Stimulated activated CD4-positive, alpha-beta T cell treated with anti-CD3 and anti-CD28 coated beads, Interleukin-1b, Interleukin-23, amount 100 ng/mL, for 48 hours (primary cell): Measurements from ENCODE around the gene KLF11.

Source experiments
- DNase-seq: peaks from one replicate; pipeline ENCODE4 v3.0.0-alpha.2; 2020

The KLF11 gene

DNA sequence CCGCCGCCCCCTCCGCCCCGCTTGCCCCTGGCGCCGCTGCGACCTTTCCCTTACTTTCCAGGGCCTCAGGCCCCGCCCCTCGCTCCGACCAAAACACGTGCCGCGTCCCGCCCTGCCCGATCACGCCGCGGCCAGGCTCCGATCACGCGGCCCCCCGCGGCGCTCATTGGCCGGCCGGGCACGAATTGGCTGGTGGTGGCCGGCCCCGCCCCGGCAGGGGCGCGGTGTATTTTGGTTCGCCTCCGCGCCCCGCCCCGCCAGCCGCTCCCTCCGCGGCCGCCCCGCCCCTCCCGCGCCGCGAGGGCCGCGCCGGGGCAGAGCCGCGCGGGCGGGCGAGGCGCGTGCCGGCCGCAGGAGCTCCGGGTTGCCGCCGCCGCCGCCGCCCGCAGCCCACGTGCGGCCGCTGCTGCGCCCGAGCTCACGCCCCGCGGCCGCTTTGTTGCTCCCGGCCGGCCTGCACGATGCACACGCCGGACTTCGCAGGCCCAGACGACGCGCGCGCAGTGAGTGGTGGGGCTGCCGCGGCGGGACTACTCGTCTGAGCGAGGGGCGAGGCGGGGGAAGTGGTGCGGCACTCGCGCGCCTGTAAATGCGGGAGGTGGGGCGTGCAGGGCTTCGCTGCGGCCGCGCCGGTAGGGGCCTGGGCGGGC lies at the start of gene KLF11:
Gene KLF11 (plus strand): TSS at position 295 of the 650 bp plus-strand sequence. CDS start 167 bp downstream, at position 462.
- peak; percentile 71 for DNase-seq

DNA sequence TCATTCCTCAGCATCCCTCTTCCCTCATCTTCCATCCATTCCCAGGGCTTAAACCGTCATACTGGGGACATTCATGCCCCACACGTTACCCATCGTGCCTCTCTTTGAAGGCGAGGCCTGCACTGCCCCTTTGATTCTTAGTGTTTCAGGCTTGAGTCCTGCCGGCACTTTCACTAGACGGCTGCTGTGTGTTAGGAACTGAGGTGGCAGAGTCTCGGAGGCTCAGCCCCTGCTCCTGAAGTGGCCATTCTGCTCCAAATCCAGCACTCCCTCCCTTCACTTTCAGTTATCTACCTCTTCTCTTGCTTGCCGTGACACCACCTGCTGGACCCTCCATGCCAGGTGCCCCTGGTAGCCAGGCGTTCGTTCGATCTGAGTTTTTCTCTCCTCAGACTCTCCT lies 48.9 kb upstream of the KLF11 start:
- DNase-seq: no peak

- DNase-seq: no peak
Measured at GRCh38 chr2:9995059-9995458, 48.3 kb upstream of the KLF11 start.

DNA sequence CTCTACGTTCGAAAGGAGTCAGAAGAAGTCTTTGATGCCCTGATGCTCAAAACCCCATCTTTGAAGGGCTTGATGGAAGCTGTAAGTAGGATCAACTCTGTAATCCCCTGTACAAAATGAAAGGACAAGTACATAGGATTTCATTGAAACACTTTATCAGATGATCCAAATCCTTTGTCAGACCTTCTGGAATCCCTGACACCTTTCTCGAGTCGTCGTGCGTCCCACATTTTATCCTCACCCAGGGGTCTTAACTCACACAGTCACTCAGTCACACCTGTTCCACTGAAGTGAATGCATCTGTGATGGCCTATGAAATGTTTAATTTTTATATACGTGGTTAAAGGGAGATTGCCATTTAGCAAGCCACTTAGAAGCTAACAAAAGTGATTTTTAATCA lies 47.0 kb upstream of the KLF11 start:
- no peak for DNase-seq

DNA sequence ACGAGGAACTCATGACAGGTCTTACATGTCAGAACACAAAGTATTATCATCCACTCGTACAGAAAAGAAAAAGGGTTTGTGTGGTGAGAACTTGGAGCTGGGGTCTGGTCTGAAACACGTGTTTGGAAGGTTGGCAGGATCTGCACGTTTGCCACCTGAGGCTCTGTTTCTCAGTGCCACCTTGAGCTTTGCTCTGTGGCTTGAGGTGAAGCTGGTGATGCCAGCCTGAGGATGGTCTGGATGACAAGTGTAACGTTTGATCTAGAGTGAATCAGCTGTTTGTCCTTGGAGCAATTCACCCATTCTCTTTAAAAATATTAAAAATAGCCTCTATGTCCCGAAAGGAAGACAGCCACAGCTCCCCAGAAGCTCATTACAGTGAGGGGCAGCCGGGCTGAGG lies 45.4 kb upstream of the KLF11 start:
- no peak for DNase-seq

DNA sequence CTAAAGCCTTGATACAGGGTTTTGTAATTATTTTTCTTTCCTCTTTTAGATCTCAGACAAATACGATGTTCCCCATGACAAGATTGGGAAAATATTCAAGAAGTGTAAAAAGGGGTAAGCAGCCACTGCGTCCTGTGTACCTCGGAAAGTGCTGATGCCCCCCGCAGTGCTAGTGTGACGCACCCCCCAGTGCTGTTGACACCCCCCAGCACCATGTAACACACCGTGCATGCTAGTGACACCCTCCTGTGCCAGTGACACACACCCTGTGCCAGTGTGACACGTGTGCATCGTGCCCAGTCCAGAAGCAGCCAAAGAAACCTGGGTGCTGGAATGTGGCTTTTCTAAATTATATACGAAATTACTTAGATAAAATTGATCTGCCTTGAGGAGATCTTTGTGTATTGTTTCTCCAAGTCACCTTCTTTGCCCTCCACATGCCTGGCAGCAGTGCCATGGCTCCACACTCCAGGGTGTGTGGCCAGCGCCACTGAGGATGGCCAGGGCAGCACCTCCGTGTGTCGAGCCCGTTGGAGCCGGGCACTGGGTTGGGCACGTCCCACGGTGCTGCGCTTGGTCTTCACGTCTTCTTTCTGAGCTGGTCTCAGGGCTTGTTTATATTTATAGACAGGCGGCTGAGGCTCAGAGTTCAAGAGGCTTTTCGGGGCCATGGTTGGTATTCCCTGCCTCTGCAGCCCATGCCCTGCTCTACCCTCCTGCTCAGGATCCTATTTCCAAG lies 44.3 kb upstream of the KLF11 start:
- DNase-seq: no peak

DNA sequence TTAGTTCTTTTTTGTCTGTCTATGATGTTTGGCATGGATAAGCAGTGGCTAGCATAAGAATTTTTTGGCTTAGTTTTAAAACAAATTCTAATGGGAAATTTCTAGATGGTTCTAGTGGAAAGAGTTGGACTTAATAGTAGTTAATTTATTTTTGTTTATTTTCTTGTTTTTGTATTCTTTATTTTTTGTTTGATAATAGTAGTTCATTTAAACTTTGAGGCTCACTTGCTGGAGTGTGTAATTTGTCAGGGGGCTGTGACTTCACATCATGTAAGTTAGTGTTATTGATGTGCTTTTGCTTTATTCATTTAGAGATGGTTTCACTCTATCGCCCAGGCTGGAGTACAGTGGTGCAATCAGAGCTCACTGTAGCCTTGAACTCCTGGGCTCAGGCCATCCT lies 43.7 kb upstream of the KLF11 start:
- DNase-seq: no peak

DNA sequence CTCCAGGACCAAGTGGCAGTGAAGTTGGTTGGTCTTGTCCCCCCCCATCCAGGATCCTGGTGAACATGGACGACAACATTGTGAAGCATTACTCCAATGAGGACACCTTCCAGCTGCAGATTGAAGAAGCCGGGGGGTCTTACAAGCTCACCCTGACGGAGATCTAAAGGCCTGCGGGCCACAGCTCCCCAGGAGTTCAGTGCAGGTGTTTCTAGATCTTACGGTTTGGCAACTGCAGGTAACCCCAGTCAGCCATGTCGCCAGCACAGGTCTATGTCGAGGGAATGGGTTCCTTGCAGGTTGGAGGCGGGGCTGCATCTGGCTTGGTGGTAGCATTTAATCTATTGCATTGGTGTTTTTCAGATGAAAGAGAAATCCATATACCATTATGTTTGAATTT lies 42.8 kb upstream of the KLF11 start:
- DNase-seq: no peak

GRCh38 chr2:10001586-10001985 lies 41.8 kb upstream of the KLF11 start:
- DNase-seq: no peak

- DNase-seq: no peak
Measured at GRCh38 chr2:10002109-10002508, 41.2 kb upstream of the KLF11 start.

GRCh38 chr2:10002681-10003080 lies 40.7 kb upstream of the KLF11 start:
- DNase-seq: no peak

GRCh38 chr2:10003206-10004125 lies 39.9 kb upstream of the KLF11 start:
- no peak for DNase-seq

DNA sequence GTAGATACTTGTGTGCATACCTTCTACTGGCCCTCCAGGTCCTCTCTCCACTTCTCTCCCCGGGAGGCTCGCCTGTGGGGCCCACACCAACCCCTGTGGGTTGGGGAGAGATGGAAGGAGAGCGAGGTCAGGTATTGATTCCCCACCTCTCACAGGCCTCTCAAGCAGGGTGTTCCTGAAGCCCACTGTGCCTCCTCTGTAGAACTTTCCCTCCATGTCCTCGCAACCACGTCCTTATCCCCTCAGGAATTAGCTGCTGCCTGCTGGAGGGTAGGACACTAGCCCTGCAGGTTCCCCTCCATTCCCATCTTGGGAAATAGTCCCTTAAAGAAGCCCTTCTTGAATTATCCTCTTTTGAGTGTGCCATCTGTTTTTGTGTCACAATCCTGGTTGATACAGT lies 38.9 kb upstream of the KLF11 start:
- DNase-seq: no peak

GRCh38 chr2:10004836-10005235 lies 38.5 kb upstream of the KLF11 start:
- no peak for DNase-seq

DNA sequence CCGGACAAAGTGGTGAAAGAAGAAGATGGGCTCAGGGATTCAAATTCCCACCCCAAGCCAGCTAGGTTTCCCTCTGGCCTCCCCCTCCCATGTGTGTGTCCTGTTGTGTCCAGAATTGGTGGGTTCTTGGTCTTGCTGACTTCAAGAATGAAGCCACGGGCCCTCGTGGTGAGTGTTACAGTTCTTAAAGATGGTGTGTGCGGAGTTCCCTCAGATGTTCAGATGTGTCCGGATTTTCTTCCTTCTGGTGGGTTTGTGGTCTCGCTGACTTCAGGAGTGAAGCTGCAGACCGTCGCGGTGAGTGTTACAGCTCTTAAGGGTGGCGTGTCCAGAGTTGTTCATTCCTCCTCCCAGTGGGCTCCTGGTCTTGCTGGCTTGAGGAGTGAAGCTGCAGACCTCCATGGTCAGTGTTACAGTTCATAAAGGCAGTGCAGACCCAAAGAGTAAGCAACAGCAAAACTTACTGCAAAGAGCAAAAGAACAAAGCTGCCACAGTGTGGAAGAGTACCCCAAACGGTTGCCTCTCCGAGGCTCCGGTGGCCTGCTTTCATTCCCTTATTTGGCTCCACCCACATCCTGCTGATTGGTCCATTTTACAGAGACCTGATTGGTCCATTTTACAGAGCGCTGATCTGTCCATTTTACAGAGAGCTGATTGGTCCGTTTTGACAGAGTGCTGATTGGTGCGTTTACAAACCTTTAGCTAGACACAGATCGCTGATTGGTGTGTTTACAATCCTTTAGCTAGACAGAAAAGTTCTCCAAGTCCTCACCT lies 37.7 kb upstream of the KLF11 start:
- DNase-seq: no peak

DNA sequence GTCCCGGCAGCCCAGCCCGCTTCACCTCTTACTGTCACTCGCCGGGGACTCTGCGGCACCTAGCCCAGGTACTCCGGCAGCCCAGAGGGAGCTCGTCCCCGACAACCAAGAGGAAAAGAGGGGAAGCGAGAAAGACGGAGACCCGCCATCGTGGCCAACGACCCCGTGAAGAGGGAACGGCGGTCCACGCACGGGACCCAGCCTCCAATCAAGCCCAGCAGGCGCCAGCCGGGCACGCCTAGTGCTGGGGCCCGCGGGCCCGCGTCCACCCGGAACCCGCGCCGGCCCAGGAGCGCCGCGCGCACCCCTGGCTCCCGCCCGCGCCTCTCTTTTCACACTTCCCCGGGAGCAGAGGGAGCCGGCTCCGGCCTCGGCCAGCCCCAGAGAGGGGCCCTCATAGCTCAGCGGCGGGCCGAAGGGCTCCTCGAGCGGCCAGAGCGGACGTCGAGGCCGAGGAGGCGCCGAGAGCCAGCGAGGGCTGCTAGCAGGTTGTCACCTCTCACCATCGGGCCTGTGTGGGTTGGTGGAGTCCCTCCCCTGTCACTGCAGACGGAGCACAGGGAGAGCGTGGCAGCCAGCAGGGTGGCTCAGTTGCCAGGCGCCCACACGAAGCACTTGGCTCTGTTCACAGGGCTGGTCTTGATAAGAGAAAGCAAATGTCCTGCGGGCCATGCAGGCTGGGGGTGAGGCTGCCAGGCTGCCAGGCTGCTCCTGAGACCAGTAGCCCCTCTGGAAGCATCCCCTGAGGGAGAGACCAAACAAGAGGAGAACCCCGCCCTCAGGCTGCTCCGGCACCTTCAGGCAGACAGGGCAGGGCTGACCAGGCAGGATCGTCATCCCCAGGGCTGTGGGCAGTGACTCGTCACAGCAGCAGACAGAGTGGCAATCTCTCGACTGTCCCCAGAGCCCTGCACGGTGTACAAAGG lies 36.9 kb upstream of the KLF11 start:
- DNase-seq: no peak

- no peak for DNase-seq
Measured at GRCh38 chr2:10007435-10007834, 35.9 kb upstream of the KLF11 start.

- no peak for DNase-seq
Measured at GRCh38 chr2:10007921-10008808, 35.2 kb upstream of the KLF11 start.

DNA sequence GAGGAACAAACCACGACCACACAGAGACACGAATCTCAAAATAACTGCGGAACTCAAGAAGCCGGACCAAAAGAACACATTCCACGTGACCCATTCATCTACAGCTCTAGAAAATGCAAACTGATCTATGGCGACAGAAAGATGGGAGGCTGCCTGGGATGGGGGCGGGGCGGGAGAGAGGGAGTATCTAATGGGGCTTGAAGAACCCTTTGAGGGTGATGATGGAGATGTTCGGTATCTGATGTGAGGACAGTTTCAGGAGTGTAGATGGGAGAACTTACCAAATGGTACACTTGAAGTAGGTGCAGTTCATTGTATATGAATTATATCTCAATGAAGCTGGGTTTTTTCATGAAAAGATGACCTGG lies 34.6 kb upstream of the KLF11 start:
- DNase-seq: no peak

DNA sequence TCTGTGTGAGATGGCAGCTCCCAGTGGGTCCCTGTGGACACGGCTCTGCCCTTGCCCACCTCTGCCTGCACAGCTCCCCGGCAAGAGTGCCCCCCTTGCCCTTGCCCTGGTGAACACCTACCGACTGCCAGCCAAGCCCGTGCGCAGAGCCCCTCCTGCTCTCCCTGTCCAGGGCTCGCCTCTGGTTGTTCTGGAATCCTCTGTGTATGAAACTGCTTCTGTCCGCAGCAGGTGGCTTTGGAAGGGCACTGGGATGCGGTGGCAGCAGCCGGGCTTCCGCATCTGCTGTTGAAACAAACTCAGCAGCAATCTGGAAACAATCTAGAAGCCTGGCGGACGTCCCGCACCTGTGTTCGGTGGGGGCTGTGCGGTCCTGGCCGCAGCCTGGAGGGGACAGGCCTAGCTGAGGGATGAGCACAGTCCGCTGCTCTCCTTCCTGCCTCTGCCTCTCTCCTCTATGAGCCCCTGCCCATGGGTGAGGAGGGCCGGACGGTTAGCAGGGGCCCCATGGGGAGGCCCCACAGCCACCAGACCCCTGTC lies 34.0 kb upstream of the KLF11 start:
- no peak for DNase-seq
